ENCODE measurements around the gene CCNH. TPM values are rescaled to one million over a fixed set of nuclear protein-coding genes. Genes with fewer than 3 reads are reported as not detected.

Gene CCNH
- total RNA-seq, 4 donors from 2014 or later: 51.4 to 128 (median 54.5) TPM

DNA sequence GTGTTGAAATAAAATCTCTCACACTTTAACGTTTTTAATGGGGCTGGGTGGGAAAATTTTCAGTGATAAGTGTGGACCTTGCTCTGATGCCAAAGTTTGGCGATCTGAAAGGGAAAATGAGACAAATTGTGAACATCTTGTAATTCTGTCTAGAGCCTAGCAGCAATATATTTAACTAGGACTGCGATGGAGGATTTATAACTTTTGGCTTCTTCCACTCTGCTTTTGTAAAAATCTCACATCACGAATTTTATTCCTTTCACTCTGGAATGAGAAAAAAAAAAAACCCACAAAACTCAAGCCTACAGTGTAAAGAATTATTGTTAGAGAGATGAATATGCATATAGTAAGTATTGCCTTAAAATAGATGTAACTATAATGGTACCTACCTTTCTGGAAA is 19.9 kb downstream of the CCNH start:
- H3K4me1 ChIP-seq: no peaks in the 10 kb centered on the region
- DNase-seq (ENCODE audit: low spot score in 2 of 2): no peak
- H3K27me3 ChIP-seq: no peaks in the 10 kb centered on the region
- H3K4me3 ChIP-seq: no peak overlapping the region
- WGBS: 59% methylated on average over 4 of the region's 4 CpGs
- H3K36me3 ChIP-seq: peaks cover 92% of the 10 kb centered on the region
- no peaks in the 10 kb centered on the region for H3K9me3 ChIP-seq
- TF ChIP-seq EP300 (IDR thresholded peaks at IDR 0.05): no peak
- no peak for TF ChIP-seq CTCF (IDR thresholded peaks at IDR 0.05)
- TF ChIP-seq POLR2A (IDR thresholded peaks at IDR 0.05): no peak
- no peak for TF ChIP-seq POLR2AphosphoS5 (IDR thresholded peaks at IDR 0.05)
- H3K27ac ChIP-seq: no peak overlapping the region

GRCh38 chr5:87392170-87392569 is 20.6 kb downstream of the CCNH start:
- Histone ChIP-seq H3K4me1 (no peaks in the 10 kb centered on the region), H3K36me3 (peaks cover 92% of the 10 kb centered on the region), H3K9me3 (no peaks in the 10 kb centered on the region), H3K27ac (no peak overlapping the region), H3K4me3 (no peak overlapping the region), H3K27me3 (no peaks in the 10 kb centered on the region)
- TF ChIP-seq POLR2A (IDR thresholded peaks at IDR 0.05) (no peak), EP300 (IDR thresholded peaks at IDR 0.05) (no peak), CTCF (IDR thresholded peaks at IDR 0.05) (no peak), POLR2AphosphoS5 (IDR thresholded peaks at IDR 0.05) (no peak)
- no peak for DNase-seq (ENCODE audit: low spot score in 2 of 2)
- WGBS: 90% methylated on average over 1 of the region's 1 CpG

DNA sequence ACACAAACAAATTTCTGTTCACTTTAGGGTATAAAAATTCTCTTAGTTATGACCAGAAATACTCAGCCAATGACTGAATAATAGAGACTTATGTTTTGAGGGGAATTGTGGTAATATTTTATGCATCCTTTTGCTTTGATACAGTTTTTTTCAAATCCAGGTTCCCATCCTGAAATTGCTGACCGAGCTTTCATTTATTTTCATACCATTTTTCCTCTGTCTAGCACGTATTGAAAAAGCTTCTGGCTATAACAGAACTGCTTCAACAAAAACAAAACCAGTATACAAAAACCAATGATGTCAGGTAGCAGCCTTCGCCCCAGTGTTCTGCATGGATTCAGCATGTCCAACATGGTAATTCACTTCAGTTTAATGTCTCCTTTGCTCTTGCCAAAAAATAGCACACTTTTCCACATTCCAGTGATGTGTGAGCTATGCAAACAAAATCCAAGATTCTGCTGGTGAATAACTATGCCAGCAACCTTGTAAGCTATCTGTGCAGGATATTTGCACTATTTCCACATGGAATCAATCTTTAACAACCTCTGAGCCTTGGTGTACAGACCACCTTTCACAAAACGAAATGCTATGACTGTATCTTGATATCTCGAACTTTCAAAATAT is 22.0 kb downstream of the CCNH start:
- no peak for DNase-seq (ENCODE audit: low spot score in 2 of 2)
- Histone ChIP-seq H3K4me1 (no peaks in the 10 kb centered on the region), H3K27me3 (no peaks in the 10 kb centered on the region), H3K36me3 (peaks cover 89% of the 10 kb centered on the region), H3K9me3 (no peaks in the 10 kb centered on the region), H3K4me3 (no peak overlapping the region), H3K27ac (no peak overlapping the region)
- WGBS: 84% methylated on average over 5 of the region's 5 CpGs
- TF ChIP-seq POLR2A (IDR thresholded peaks at IDR 0.05): no peak
- TF ChIP-seq POLR2AphosphoS5 (IDR thresholded peaks at IDR 0.05): no peak
- TF ChIP-seq EP300 (IDR thresholded peaks at IDR 0.05): no peak
- no peak for TF ChIP-seq CTCF (IDR thresholded peaks at IDR 0.05)

GRCh38 chr5:87390075-87390474 is 22.7 kb downstream of the CCNH start:
- H3K9me3 ChIP-seq: no peaks in the 10 kb centered on the region
- no peak for TF ChIP-seq EP300 (IDR thresholded peaks at IDR 0.05)
- TF ChIP-seq POLR2AphosphoS5 (IDR thresholded peaks at IDR 0.05): no peak
- no peak for TF ChIP-seq POLR2A (IDR thresholded peaks at IDR 0.05)
- no peak for TF ChIP-seq CTCF (IDR thresholded peaks at IDR 0.05)
- H3K4me3 ChIP-seq: no peak overlapping the region
- no peak for DNase-seq (ENCODE audit: low spot score in 2 of 2)
- WGBS: 91% methylated on average over 3 of the region's 3 CpGs
- no peaks in the 10 kb centered on the region for H3K27me3 ChIP-seq
- no peak overlapping the region for H3K27ac ChIP-seq
- peaks cover 89% of the 10 kb centered on the region for H3K36me3 ChIP-seq
- no peaks in the 10 kb centered on the region for H3K4me1 ChIP-seq

- Histone ChIP-seq H3K4me3 (no peak overlapping the region), H3K4me1 (no peaks in the 10 kb centered on the region), H3K9me3 (no peaks in the 10 kb centered on the region), H3K27ac (no peak overlapping the region), H3K27me3 (no peaks in the 10 kb centered on the region), H3K36me3 (peaks cover 88% of the 10 kb centered on the region)
- DNase-seq (ENCODE audit: low spot score in 2 of 2): no peak
- WGBS: 97% methylated on average over 14 of the region's 14 CpGs
- no peak for TF ChIP-seq POLR2A (IDR thresholded peaks at IDR 0.05)
Measured at GRCh38 chr5:87389296-87390034, 23.3 kb downstream of the CCNH start.
